Skin epidermis (tissue), 12 donors: ENCODE data around the gene PAPPA.
A peak's percentile ranks its signal among the peaks of the same experiment; 100 is the strongest.

Source experiments
- H3K27ac ChIP-seq, 21 experiments: fragments of 200-600 bp; sonication (generic) in 11 of 21; one replicate each; pipeline ENCODE4 v1.5.0; 2020; ENCODE audit warnings: mild to moderate bottlenecking in 3 of 21, inconsistent platforms in 2 of 21, moderate library complexity in 2 of 21
- H3K4me3 ChIP-seq, 7 experiments: fragments of 200-600 bp; sonication (generic) in 2 of 7; one replicate each; pipeline ENCODE4 v1.5.0; 2020; ENCODE audit warnings: inconsistent platforms in 2 of 7, mild to moderate bottlenecking in 2 of 7, moderate library complexity in 1 of 7

PAPPA gene

GRCh38 chr9:116391306-116391900 is 237.8 kb downstream of the PAPPA start:
- Histone ChIP-seq H3K27ac (peak overlapping the region in 1 of 21 experiments; percentile 41), H3K4me3 (no peak overlapping the region)

- Histone ChIP-seq H3K4me3 (no peak overlapping the region), H3K27ac (no peak overlapping the region)
Measured at GRCh38 chr9:116393198-116393597, 239.6 kb downstream of the PAPPA start.

GRCh38 chr9:116394070-116394469 is 240.5 kb downstream of the PAPPA start:
- Histone ChIP-seq H3K27ac (no peak overlapping the region), H3K4me3 (no peak overlapping the region)

GRCh38 chr9:116394894-116395698 is 241.5 kb downstream of the PAPPA start:
- no peak overlapping the region for H3K27ac ChIP-seq
- no peak overlapping the region for H3K4me3 ChIP-seq

GRCh38 chr9:116395699-116396037 is 242.1 kb downstream of the PAPPA start:
- Histone ChIP-seq H3K4me3 (no peak overlapping the region), H3K27ac (no peak overlapping the region)

GRCh38 chr9:116403171-116403570 is 249.6 kb downstream of the PAPPA start:
- Histone ChIP-seq H3K4me3 (no peak overlapping the region), H3K27ac (no peak overlapping the region)

GRCh38 chr9:116404228-116404627 is 250.6 kb downstream of the PAPPA start:
- Histone ChIP-seq H3K4me3 (no peak overlapping the region), H3K27ac (no peak overlapping the region)

- no peak overlapping the region for H3K4me3 ChIP-seq
- H3K27ac ChIP-seq: no peak overlapping the region
Measured at GRCh38 chr9:116405321-116405720, 251.7 kb downstream of the PAPPA start.

GRCh38 chr9:116406469-116406868 is 252.9 kb downstream of the PAPPA start:
- Histone ChIP-seq H3K27ac (no peak overlapping the region), H3K4me3 (no peak overlapping the region)

GRCh38 chr9:116409129-116409528 is 255.5 kb downstream of the PAPPA start:
- Histone ChIP-seq H3K4me3 (no peak overlapping the region), H3K27ac (no peak overlapping the region)

GRCh38 chr9:116409638-116410037 is 256.0 kb downstream of the PAPPA start:
- H3K4me3 ChIP-seq: no peak overlapping the region
- no peak overlapping the region for H3K27ac ChIP-seq

- H3K4me3 ChIP-seq: no peak overlapping the region
- no peak overlapping the region for H3K27ac ChIP-seq
Measured at GRCh38 chr9:116411506-116411905, 257.9 kb downstream of the PAPPA start.

- no peak overlapping the region for H3K27ac ChIP-seq
- no peak overlapping the region for H3K4me3 ChIP-seq
Measured at GRCh38 chr9:116414374-116414773, 260.8 kb downstream of the PAPPA start.

GRCh38 chr9:116416421-116416820 is 262.8 kb downstream of the PAPPA start:
- Histone ChIP-seq H3K4me3 (no peak overlapping the region), H3K27ac (no peak overlapping the region)

GRCh38 chr9:116417464-116417863 is 263.9 kb downstream of the PAPPA start:
- Histone ChIP-seq H3K4me3 (no peak overlapping the region), H3K27ac (no peak overlapping the region)

- no peak overlapping the region for H3K27ac ChIP-seq
- no peak overlapping the region for H3K4me3 ChIP-seq
Measured at GRCh38 chr9:116419181-116419580, 265.6 kb downstream of the PAPPA start.

GRCh38 chr9:116420993-116421538 is 267.5 kb downstream of the PAPPA start:
- Histone ChIP-seq H3K4me3 (no peak overlapping the region), H3K27ac (no peak overlapping the region)

- Histone ChIP-seq H3K4me3 (no peak overlapping the region), H3K27ac (no peak overlapping the region)
Measured at GRCh38 chr9:116422119-116422979, 268.8 kb downstream of the PAPPA start.

- Histone ChIP-seq H3K4me3 (no peak overlapping the region), H3K27ac (no peak overlapping the region)
Measured at GRCh38 chr9:116423149-116423548, 269.6 kb downstream of the PAPPA start.

GRCh38 chr9:116425244-116425643 is 271.7 kb downstream of the PAPPA start:
- Histone ChIP-seq H3K27ac (no peak overlapping the region), H3K4me3 (no peak overlapping the region)
